ENCODE results near the gene ARHGAP9.

GRCh38 chr12:57491393-57492280, 12.0 kb upstream of the ARHGAP9 start:
- TF ChIP-seq CTCF (conservative IDR thresholded peaks at IDR 0.05; ENCODE audit: low read depth, low read length), result 0 out of 2 replicates have a peak, but pooled peaks have one; percentile 14
- TF ChIP-seq FOS (IDR thresholded peaks at IDR 0.05; ENCODE audit: low read depth, low read length), result no peak
- TF ChIP-seq RAD21 (IDR thresholded peaks at IDR 0.05; ENCODE audit: low read length), result no peak
- TF ChIP-seq POLR2A (IDR thresholded peaks at IDR 0.05; ENCODE audit: low read depth, low read length), result no peak
- TF ChIP-seq CEBPB (IDR thresholded peaks at IDR 0.05; ENCODE audit: low read depth, low read length), result no peak
- no peak for TF ChIP-seq SMC3 (IDR thresholded peaks at IDR 0.05; ENCODE audit: low read depth, low read length)
- no peak for TF ChIP-seq MAFK (IDR thresholded peaks at IDR 0.05; ENCODE audit: low read depth, low read length)
- no peak for TF ChIP-seq RFX5 (IDR thresholded peaks at IDR 0.05; ENCODE audit: low read depth, low read length)
- no peak for TF ChIP-seq RCOR1 (IDR thresholded peaks at IDR 0.05; ENCODE audit: insufficient replicate concordance, low read length)
- no peak for TF ChIP-seq MAZ (IDR thresholded peaks at IDR 0.05; ENCODE audit: borderline replicate concordance, low read depth, low read length)
- no peak for TF ChIP-seq USF2 (IDR thresholded peaks at IDR 0.05; ENCODE audit: low read depth, low read length)
